GM23248 (cell line): ENCODE measurements around the gene RAB6C. TPM values are rescaled to one million over a fixed set of nuclear protein-coding genes. Genes with fewer than 3 reads are reported as not detected.
"Not testable (repeated sequence)": the region's sequence is repeated elsewhere in the genome, so short reads cannot be mapped to it uniquely, and the experiment has no call there.

Experiments used
- DNase-seq: peaks from one replicate; pipeline ENCODE4 v3.0.0-alpha.2; 2015
- H2AFZ ChIP-seq: fragments of 200-600 bp; sonication (generic); 2 replicates; pipeline ENCODE4 v1.6.1; 2016; ENCODE audit warnings: antibody characterized with exemption
- H3F3A ChIP-seq: fragments of 200-600 bp; sonication (generic); 2 replicates; pipeline ENCODE4 v1.6.1; 2016; ENCODE audit warnings: mild to moderate bottlenecking, antibody characterized with exemption, mixed run types; ENCODE audit not compliant: insufficient read depth
- H3K27ac ChIP-seq: fragments of 200-600 bp; sonication (generic); 2 replicates; pipeline ENCODE4 v1.5.1; 2016; ENCODE audit warnings: mild to moderate bottlenecking
- H3K27me3 ChIP-seq: fragments of 200-600 bp; sonication (generic); replicated peaks from 2 replicates; pipeline ENCODE4 v1.6.1; 2016; ENCODE audit warnings: mild to moderate bottlenecking; ENCODE audit not compliant: insufficient read depth
- H3K36me3 ChIP-seq: fragments of 200-600 bp; sonication (generic); 2 replicates; pipeline ENCODE4 v1.6.1; 2016; ENCODE audit warnings: low read depth, mild to moderate bottlenecking
- H3K4me1 ChIP-seq: fragments of 200-600 bp; sonication (generic); 2 replicates; pipeline ENCODE4 v1.6.1; 2016; ENCODE audit warnings: mild to moderate bottlenecking; ENCODE audit not compliant: insufficient read depth
- H3K4me2 ChIP-seq: fragments of 200-600 bp; sonication (generic); one replicate; pipeline ENCODE4 v1.6.1; 2016; ENCODE audit warnings: mild to moderate bottlenecking; ENCODE audit not compliant: unreplicated experiment
- H3K4me3 ChIP-seq: fragments of 200-600 bp; sonication (generic); 2 replicates; pipeline ENCODE4 v1.5.1; 2016; ENCODE audit warnings: mild to moderate bottlenecking
- H3K79me2 ChIP-seq: fragments of 200-600 bp; sonication (generic); 2 replicates; pipeline ENCODE4 v1.6.1; 2016; ENCODE audit warnings: mild to moderate bottlenecking; ENCODE audit not compliant: insufficient read depth
- H3K9ac ChIP-seq: fragments of 200-600 bp; sonication (generic); 2 replicates; pipeline ENCODE4 v1.6.1; 2016; ENCODE audit warnings: mild to moderate bottlenecking
- H3K9me2 ChIP-seq: fragments of 200-600 bp; sonication (generic); 2 replicates; pipeline ENCODE4 v1.6.1; 2016; ENCODE audit warnings: mixed run types, mild to moderate bottlenecking, moderate library complexity; ENCODE audit not compliant: insufficient read depth
- H3K9me3 ChIP-seq: fragments of 200-600 bp; sonication (generic); one replicate; pipeline ENCODE4 v1.6.1; 2017; ENCODE audit warnings: low read depth
- H4K20me1 ChIP-seq: fragments of 200-600 bp; sonication (generic); 2 replicates; pipeline ENCODE4 v1.6.0; 2016; ENCODE audit not compliant: insufficient read depth
- EZH2 ChIP-seq: fragments of 200-600 bp; sonication (generic); IDR thresholded peaks from 2 replicates; pipeline ENCODE4 v1.6.1; 2018; ENCODE audit warnings: antibody characterized with exemption, mild to moderate bottlenecking; ENCODE audit not compliant: insufficient read depth, poor library complexity, severe bottlenecking
- EZH2phosphoT487 ChIP-seq: fragments of 200-600 bp; sonication (generic); IDR thresholded peaks from 2 replicates; pipeline ENCODE4 v1.6.1; 2018; ENCODE audit warnings: antibody characterized with exemption, moderate library complexity, mild to moderate bottlenecking, low read depth; ENCODE audit not compliant: insufficient read depth
- WGBS, 2 experiments: methylation state at CpG; one replicate each; pipeline ENCODE4 v1.1.6; 2015 to 2017; ENCODE audit warnings: low lambda C conversion rate in 2 of 2, low coverage in 1 of 2; ENCODE audit errors: missing lambda C conversion rate in 2 of 2; 5-methylcytosine and 5-hydroxymethylcytosine counted together
- in situ Hi-C: fragments of 300-500 bp; cut with MboI; formaldehyde crosslinking; loops from 2 replicates; pipeline ENCODE4 v1.15.0; 2020
- polyA plus RNA-seq: library from polyadenylated mRNA; unstranded; fragments of >200 nt; fragmentation: Nextera tagmentation; extraction: Ambion mirVana; gene quantifications from 2 replicates; pipeline ENCODE4 v1.2.1, GENCODE V29; 2016
- total RNA-seq: library from RNA; depleted of rRNA; stranded (reverse); fragments of >200 nt; shearing (Covaris generic); gene quantifications from 2 replicates; pipeline ENCODE4 v1.2.3, GENCODE V29; 2014

Gene RAB6C
- total and polyA plus RNA-seq, 2 experiments from 2014 or later: not detected

- H3F3A ChIP-seq: 0 out of 2 replicates have a peak, but pooled peaks cover 7% of the 10 kb centered on the region
- peaks cover 4% of the 10 kb centered on the region; the same call in 1 of the 2 replicates for H3K4me1 ChIP-seq
- in situ Hi-C loops: loop anchor here (10.0 kb wide), 1 partner anchor 400 kb away; no protein-coding TSS in a partner anchor
- no peak overlapping the region for H3K4me3 ChIP-seq
- no peak overlapping the region for H3K9ac ChIP-seq
- peak; percentile 17 for DNase-seq
- no peaks in the 10 kb centered on the region for H3K9me2 ChIP-seq
- H3K36me3 ChIP-seq: no peaks in the 10 kb centered on the region
- 0% methylated on average over 1 of the region's 1 CpG for WGBS, 2 experiments
- H2AFZ ChIP-seq: no peak overlapping the region
- H3K4me2 ChIP-seq: no peak overlapping the region
- H3K9me3 ChIP-seq: no peaks in the 10 kb centered on the region
- no peaks in the 10 kb centered on the region; the same call in 1 of the 2 replicates for H3K27me3 ChIP-seq
- no peak overlapping the region for H3K27ac ChIP-seq
- TF ChIP-seq EZH2phosphoT487 (no peak), EZH2 (no peak)
- H3K79me2 ChIP-seq: no peaks in the 10 kb centered on the region
- no peaks in the 10 kb centered on the region for H4K20me1 ChIP-seq
Measured at GRCh38 chr2:129935118-129935517, 44.3 kb upstream of the RAB6C start.

- H3K36me3 ChIP-seq: no peaks in the 10 kb centered on the region
- H3K4me3 ChIP-seq: no peak overlapping the region
- H4K20me1 ChIP-seq: no peaks in the 10 kb centered on the region
- no peaks in the 10 kb centered on the region; the same call in 1 of the 2 replicates for H3K27me3 ChIP-seq
- H3K9me2 ChIP-seq: no peaks in the 10 kb centered on the region
- H3K4me2 ChIP-seq: no peak overlapping the region
- H2AFZ ChIP-seq: no peak overlapping the region
- H3F3A ChIP-seq: 0 out of 2 replicates have a peak, but pooled peaks cover 7% of the 10 kb centered on the region
- no peak overlapping the region for H3K27ac ChIP-seq
- H3K9me3 ChIP-seq: no peaks in the 10 kb centered on the region
- peaks cover 4% of the 10 kb centered on the region; the same call in 1 of the 2 replicates for H3K4me1 ChIP-seq
- no peaks in the 10 kb centered on the region for H3K79me2 ChIP-seq
- WGBS, 2 experiments: 18 to 28% methylated on average over 9 of the region's 9 CpGs
- no peak overlapping the region for H3K9ac ChIP-seq
- in situ Hi-C loops: loop anchor here (10.0 kb wide), 1 partner anchor 398 kb away; no protein-coding TSS in a partner anchor
- no peak for TF ChIP-seq EZH2
- no peak for TF ChIP-seq EZH2phosphoT487
- peak; percentile 34 for DNase-seq
Measured at GRCh38 chr2:129936334-129936934, 43.0 kb upstream of the RAB6C start.

GRCh38 chr2:129938850-129939471 lies 40.5 kb upstream of the RAB6C start:
- in situ Hi-C loops: loop anchor here (10.0 kb wide), 1 partner anchor 396 kb away; no protein-coding TSS in a partner anchor

GRCh38 chr2:129943456-129943855 lies 36.0 kb upstream of the RAB6C start:
- H3K27me3 ChIP-seq, H3K4me2 ChIP-seq, DNase-seq, in situ Hi-C loops, H3K4me3 ChIP-seq, H3K79me2 ChIP-seq, H3F3A ChIP-seq, H3K9me3 ChIP-seq, H3K4me1 ChIP-seq, H3K9ac ChIP-seq, H4K20me1 ChIP-seq, H3K9me2 ChIP-seq, H3K36me3 ChIP-seq, H2AFZ ChIP-seq, H3K27ac ChIP-seq: not testable (repeated sequence)
- WGBS, 2 experiments: 12 to 13% methylated on average over 8 of the region's 8 CpGs

More at GRCh38 chr2:129938850-129939471, 40.5 kb upstream of the RAB6C start:
- H3K27ac ChIP-seq, H3K27me3 ChIP-seq, H4K20me1 ChIP-seq, H2AFZ ChIP-seq, H3K4me3 ChIP-seq, H3K9me2 ChIP-seq, H3K9ac ChIP-seq, H3K4me1 ChIP-seq, H3K4me2 ChIP-seq, DNase-seq, H3F3A ChIP-seq, H3K79me2 ChIP-seq, H3K9me3 ChIP-seq, H3K36me3 ChIP-seq: not testable (repeated sequence)
- WGBS, 2 experiments: 52 to 55% methylated on average over 7 of the region's 7 CpGs

- H3K27ac ChIP-seq: no peak overlapping the region
- H3K9me2 ChIP-seq: no peaks in the 10 kb centered on the region
- H3K27me3 ChIP-seq: no peaks in the 10 kb centered on the region
- no peak for DNase-seq
- no peaks in the 10 kb centered on the region for H3K9me3 ChIP-seq
- H3K9ac ChIP-seq: no peak overlapping the region
- no peaks in the 10 kb centered on the region for H3K79me2 ChIP-seq
- no peak overlapping the region for H3K4me2 ChIP-seq
- H3K4me3 ChIP-seq: no peak overlapping the region
- H3K4me1 ChIP-seq: no peaks in the 10 kb centered on the region
- in situ Hi-C loops: no loop called here
- no peaks in the 10 kb centered on the region for H3F3A ChIP-seq
- no peak for TF ChIP-seq EZH2
- TF ChIP-seq EZH2phosphoT487: no peak
- H3K36me3 ChIP-seq: no peaks in the 10 kb centered on the region
- H4K20me1 ChIP-seq: no peaks in the 10 kb centered on the region
- H2AFZ ChIP-seq: no peak overlapping the region
Measured at GRCh38 chr2:129945557-129945956, 33.9 kb upstream of the RAB6C start.

- DNase-seq, H3K27me3 ChIP-seq, H3K9ac ChIP-seq, in situ Hi-C loops, H3K4me2 ChIP-seq, H3F3A ChIP-seq, H3K79me2 ChIP-seq, H3K4me3 ChIP-seq, H3K4me1 ChIP-seq, H3K9me2 ChIP-seq, H3K36me3 ChIP-seq, H3K27ac ChIP-seq, H2AFZ ChIP-seq, H3K9me3 ChIP-seq, H4K20me1 ChIP-seq: not testable (repeated sequence)
- WGBS, 2 experiments: 47 to 52% methylated on average over 2 of the region's 2 CpGs
Measured at GRCh38 chr2:129947712-129948111, 31.8 kb upstream of the RAB6C start.

- H3K9me3 ChIP-seq, H4K20me1 ChIP-seq, DNase-seq, in situ Hi-C loops, H3K4me2 ChIP-seq, H3K4me3 ChIP-seq, H3K4me1 ChIP-seq, H3F3A ChIP-seq, H2AFZ ChIP-seq, H3K9ac ChIP-seq, H3K79me2 ChIP-seq, H3K27ac ChIP-seq, H3K27me3 ChIP-seq, H3K36me3 ChIP-seq, H3K9me2 ChIP-seq: not testable (repeated sequence)
- WGBS, 2 experiments: 32 to 34% methylated on average over 6 of the region's 6 CpGs
Measured at GRCh38 chr2:129956171-129956570, 23.3 kb upstream of the RAB6C start.
